Mucosa of stomach (tissue), 1 donor: ENCODE measurements around the gene RDH13.

Experiments
- H3K27me3 ChIP-seq: one replicate; pipeline ENCODE4 v1.7.0; 2013; ENCODE audit warnings: mild to moderate bottlenecking, low read length; ENCODE audit not compliant: control insufficient read depth, insufficient read depth
- H3K36me3 ChIP-seq: one replicate; pipeline ENCODE4 v1.7.0; 2013; ENCODE audit warnings: low read length; ENCODE audit not compliant: control insufficient read depth, insufficient read depth
- H3K4me1 ChIP-seq: one replicate; pipeline ENCODE4 v1.7.0; 2013; ENCODE audit warnings: mild to moderate bottlenecking, low read length; ENCODE audit not compliant: control insufficient read depth, insufficient read depth
- H3K4me3 ChIP-seq: one replicate; pipeline ENCODE4 v1.7.0; 2013; ENCODE audit warnings: low read length
- H3K9ac ChIP-seq: one replicate; pipeline ENCODE4 v1.7.0; 2013; ENCODE audit warnings: mild to moderate bottlenecking, low read length, moderate library complexity
- H3K9me3 ChIP-seq: one replicate; pipeline ENCODE4 v1.7.0; 2013; ENCODE audit warnings: mild to moderate bottlenecking, low read length, moderate library complexity; ENCODE audit not compliant: control insufficient read depth
- donor health status: Pancreatic carcinoma.

Gene RDH13

GRCh38 chr19:55089342-55089944 lies 26.5 kb upstream of the RDH13 start:
- no peak overlapping the region for H3K4me3 ChIP-seq
- H3K27me3 ChIP-seq: peaks cover 12% of the 10 kb centered on the region
- H3K36me3 ChIP-seq: peaks cover 13% of the 10 kb centered on the region
- H3K4me1 ChIP-seq: peaks cover 27% of the 10 kb centered on the region
- H3K9ac ChIP-seq: no peak overlapping the region
- no peaks in the 10 kb centered on the region for H3K9me3 ChIP-seq

- Histone ChIP-seq H3K9me3 (no peaks in the 10 kb centered on the region), H3K4me3 (no peak overlapping the region), H3K36me3 (peaks cover 13% of the 10 kb centered on the region), H3K9ac (peak overlapping the region; percentile 23), H3K4me1 (peaks cover 27% of the 10 kb centered on the region), H3K27me3 (peaks cover 16% of the 10 kb centered on the region)
These were observed 25.8 kb upstream of the RDH13 start for GRCh38 chr19:55088543-55089341.

GRCh38 chr19:55088021-55088451 lies 25.1 kb upstream of the RDH13 start:
- Histone ChIP-seq H3K4me1 (peaks cover 27% of the 10 kb centered on the region), H3K9me3 (no peaks in the 10 kb centered on the region), H3K27me3 (peaks cover 18% of the 10 kb centered on the region), H3K9ac (peak overlapping the region; percentile 23), H3K4me3 (no peak overlapping the region), H3K36me3 (peaks cover 13% of the 10 kb centered on the region)

GRCh38 chr19:55087542-55087901 lies 24.6 kb upstream of the RDH13 start:
- Histone ChIP-seq H3K9me3 (no peaks in the 10 kb centered on the region), H3K4me1 (peaks cover 27% of the 10 kb centered on the region), H3K36me3 (peaks cover 13% of the 10 kb centered on the region), H3K4me3 (no peak overlapping the region), H3K27me3 (peaks cover 22% of the 10 kb centered on the region), H3K9ac (peak overlapping the region; percentile 23)

GRCh38 chr19:55086730-55087541 lies 24.0 kb upstream of the RDH13 start:
- peaks cover 13% of the 10 kb centered on the region for H3K36me3 ChIP-seq
- H3K27me3 ChIP-seq: peaks cover 26% of the 10 kb centered on the region
- H3K4me1 ChIP-seq: peaks cover 27% of the 10 kb centered on the region
- H3K9me3 ChIP-seq: no peaks in the 10 kb centered on the region
- H3K4me3 ChIP-seq: no peak overlapping the region
- no peak overlapping the region for H3K9ac ChIP-seq

- Histone ChIP-seq H3K4me1 (peaks cover 34% of the 10 kb centered on the region), H3K9me3 (no peaks in the 10 kb centered on the region), H3K9ac (no peak overlapping the region), H3K36me3 (peaks cover 13% of the 10 kb centered on the region), H3K27me3 (peaks cover 33% of the 10 kb centered on the region), H3K4me3 (no peak overlapping the region)
These were observed 23.2 kb upstream of the RDH13 start for GRCh38 chr19:55085923-55086715.

GRCh38 chr19:55084416-55084815 lies 21.5 kb upstream of the RDH13 start:
- no peak overlapping the region for H3K9ac ChIP-seq
- peaks cover 11% of the 10 kb centered on the region for H3K36me3 ChIP-seq
- H3K4me1 ChIP-seq: peaks cover 51% of the 10 kb centered on the region
- H3K27me3 ChIP-seq: peaks cover 40% of the 10 kb centered on the region
- no peak overlapping the region for H3K4me3 ChIP-seq
- no peaks in the 10 kb centered on the region for H3K9me3 ChIP-seq

GRCh38 chr19:55083004-55083850 lies 20.3 kb upstream of the RDH13 start:
- H3K4me3 ChIP-seq: no peak overlapping the region
- peaks cover 8% of the 10 kb centered on the region for H3K36me3 ChIP-seq
- peaks cover 53% of the 10 kb centered on the region for H3K4me1 ChIP-seq
- no peaks in the 10 kb centered on the region for H3K9me3 ChIP-seq
- no peak overlapping the region for H3K9ac ChIP-seq
- peaks cover 45% of the 10 kb centered on the region for H3K27me3 ChIP-seq

GRCh38 chr19:55082020-55082851 lies 19.3 kb upstream of the RDH13 start:
- no peaks in the 10 kb centered on the region for H3K36me3 ChIP-seq
- no peak overlapping the region for H3K9ac ChIP-seq
- H3K4me3 ChIP-seq: no peak overlapping the region
- no peaks in the 10 kb centered on the region for H3K9me3 ChIP-seq
- peaks cover 45% of the 10 kb centered on the region for H3K27me3 ChIP-seq
- H3K4me1 ChIP-seq: peaks cover 45% of the 10 kb centered on the region

GRCh38 chr19:55081770-55082019 lies 18.7 kb upstream of the RDH13 start:
- Histone ChIP-seq H3K4me3 (no peak overlapping the region), H3K36me3 (no peaks in the 10 kb centered on the region), H3K4me1 (peaks cover 45% of the 10 kb centered on the region), H3K27me3 (peaks cover 46% of the 10 kb centered on the region), H3K9me3 (no peaks in the 10 kb centered on the region), H3K9ac (no peak overlapping the region)
